Prostate gland (tissue), 2 donors: ENCODE measurements around the gene LIPC.

ENCODE experiments used
- CTCF ChIP-seq, 4 experiments: fragments of 200-600 bp in 2 of 4; fragments of 450-650 bp in 2 of 4; sonication (generic) in 2 of 4; IDR thresholded peaks; 1 replicate in 3 of 4; 2 replicates in 1 of 4; pipeline ENCODE4 v1.5.1; 2016 to 2019; ENCODE audit warnings: antibody characterized with exemption in 4 of 4, mild to moderate bottlenecking in 2 of 4, moderate library complexity in 2 of 4
- POLR2A ChIP-seq: fragments of 450-650 bp; IDR thresholded peaks from one replicate; pipeline ENCODE4 v1.6.1; 2016; ENCODE audit warnings: antibody characterized with exemption, mild to moderate bottlenecking
- POLR2AphosphoS5 ChIP-seq: sonication (generic); formaldehyde crosslinking; IDR thresholded peaks from one replicate; pipeline ENCODE4 v1.6.1; 2017; ENCODE audit warnings: antibody characterized with exemption

- TF ChIP-seq CTCF (IDR thresholded peaks at IDR 0.05): no peak
- no peak for TF ChIP-seq POLR2A
- no peak for TF ChIP-seq POLR2AphosphoS5
These were observed 14.7 kb downstream of the LIPC start for GRCh38 chr15:58446521-58446920.
